ENCODE measurements around the gene B3GNT9. TPM values are rescaled to one million over a fixed set of nuclear protein-coding genes. Genes with fewer than 3 reads are reported as not detected.

Gene B3GNT9
- total and polyA plus RNA-seq, 11 donors, result 6.4 to 17.5 (median 11.9) TPM

- intact Hi-C loops (cut with DNase I), result loop anchor here in 7 of 10 donors (2.0 to 10.0 kb wide), 8 partner anchors 48 to 132 kb away; partner anchors contain the start of genes CBFB (in 3 of the 7), FBXL8 (in 1 of the 7), NOL3 (in 1 of the 7) and TRADD (in 1 of the 7)
- peak; percentile 97 to 98 (median 98) for ATAC-seq
These were observed 41.2 kb downstream of the B3GNT9 start, which contains the start of gene PHAF1 for GRCh38 chr16:67109407-67110135. Gene PHAF1, plus strand, starts transcription at chr16:67109941. Its CDS starts 235 bp downstream, at chr16:67110176.

DNA sequence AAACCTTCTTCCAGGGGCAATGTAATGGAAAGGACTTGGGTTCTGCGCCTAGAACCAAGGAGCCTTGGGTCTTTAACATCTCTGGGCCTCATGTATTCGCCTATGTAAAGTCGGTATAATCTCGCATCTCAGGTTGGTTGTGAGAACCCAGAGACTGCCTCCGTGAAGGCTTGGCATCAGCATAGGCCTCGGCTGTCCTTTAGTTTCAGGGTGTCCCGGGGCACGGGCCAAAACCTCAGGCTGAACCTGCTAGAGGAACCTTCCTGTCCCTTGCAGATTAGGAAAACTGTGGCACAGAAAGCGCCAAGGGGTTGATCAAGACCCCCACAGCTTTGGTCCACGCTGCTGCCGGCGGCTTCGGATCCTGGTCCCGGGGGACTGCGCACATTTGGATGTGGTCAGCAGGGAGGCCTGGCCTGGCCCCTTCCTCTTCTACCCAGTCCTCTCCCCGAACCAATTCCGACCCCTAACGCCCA lies 41.8 kb downstream of the B3GNT9 start:
- no peaks in the 10 kb centered on the region for H3K27me3 ChIP-seq
- H3K9me3 ChIP-seq, result no peaks in the 10 kb centered on the region
- peaks cover 0 to 6% (median 0%) of the 10 kb centered on the region in 9 donors for H3K36me3 ChIP-seq
- peaks cover 0 to 57% (median 32%) of the 10 kb centered on the region in 12 donors for H3K4me1 ChIP-seq
- peak overlapping the region; percentile 33 to 91 (median 85) for H3K27ac ChIP-seq
- TF ChIP-seq POLR2A (IDR thresholded peaks at IDR 0.05), result no peak
- TF ChIP-seq, protein P1, sequence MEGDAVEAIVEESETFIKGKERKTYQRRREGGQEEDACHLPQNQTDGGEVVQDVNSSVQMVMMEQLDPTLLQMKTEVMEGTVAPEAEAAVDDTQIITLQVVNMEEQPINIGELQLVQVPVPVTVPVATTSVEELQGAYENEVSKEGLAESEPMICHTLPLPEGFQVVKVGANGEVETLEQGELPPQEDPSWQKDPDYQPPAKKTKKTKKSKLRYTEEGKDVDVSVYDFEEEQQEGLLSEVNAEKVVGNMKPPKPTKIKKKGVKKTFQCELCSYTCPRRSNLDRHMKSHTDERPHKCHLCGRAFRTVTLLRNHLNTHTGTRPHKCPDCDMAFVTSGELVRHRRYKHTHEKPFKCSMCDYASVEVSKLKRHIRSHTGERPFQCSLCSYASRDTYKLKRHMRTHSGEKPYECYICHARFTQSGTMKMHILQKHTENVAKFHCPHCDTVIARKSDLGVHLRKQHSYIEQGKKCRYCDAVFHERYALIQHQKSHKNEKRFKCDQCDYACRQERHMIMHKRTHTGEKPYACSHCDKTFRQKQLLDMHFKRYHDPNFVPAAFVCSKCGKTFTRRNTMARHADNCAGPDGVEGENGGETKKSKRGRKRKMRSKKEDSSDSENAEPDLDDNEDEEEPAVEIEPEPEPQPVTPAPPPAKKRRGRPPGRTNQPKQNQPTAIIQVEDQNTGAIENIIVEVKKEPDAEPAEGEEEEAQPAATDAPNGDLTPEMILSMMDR (IDR thresholded peaks at IDR 0.05), result no peak
- intact Hi-C loops (cut with DNase I), result loop anchor here in 4 of 10 donors (2.0 to 10.0 kb wide), 6 partner anchors 48 to 132 kb away; partner anchors contain the start of genes CBFB (in 2 of the 4), FBXL8 (in 1 of the 4) and TRADD (in 1 of the 4)
- ATAC-seq (no peak), DNase-seq (peak in 2 of 5 donors; percentile 19 to 23)
- H3K4me3 ChIP-seq, result peak overlapping the region; percentile 70 to 100 (median 94)
- WGBS, 4 donors, result 54 to 70% (median 63%) methylated on average over 17 to 18 of the region's 18 CpGs

More at GRCh38 chr16:67109407-67110135, 41.2 kb downstream of the B3GNT9 start, which contains the start of gene PHAF1:
- Histone ChIP-seq H3K27ac (peak within 1 kb of the TSS; percentile 33 to 91 (median 85)), H3K4me1 (peaks cover 0 to 60% (median 30%) of the 10 kb centered on the region in 12 donors), H3K9me3 (no peaks in the 10 kb centered on the region), H3K4me3 (peak within 1 kb of the TSS; percentile 70 to 100 (median 94)), H3K36me3 (peaks cover 0 to 6% (median 0%) of the 10 kb centered on the region in 9 donors), H3K27me3 (no peaks in the 10 kb centered on the region)
- 1 to 5% (median 3%) methylated on average over 31 to 63 of the region's 63 CpGs for WGBS, 4 donors
- TF ChIP-seq, protein P1 (IDR thresholded peaks at IDR 0.05), result no peak
- peak; percentile 5 to 94 for TF ChIP-seq POLR2A (IDR thresholded peaks at IDR 0.05)
- peak; percentile 93 to 98 (median 94) for DNase-seq

GRCh38 chr16:67108489-67108888 lies 42.3 kb downstream of the B3GNT9 start:
- Histone ChIP-seq H3K9me3 (no peaks in the 10 kb centered on the region), H3K27ac (no peak overlapping the region), H3K27me3 (no peaks in the 10 kb centered on the region), H3K4me3 (no peak overlapping the region), H3K36me3 (peaks cover 0 to 6% (median 0%) of the 10 kb centered on the region in 9 donors), H3K4me1 (peaks cover 0 to 55% (median 32%) of the 10 kb centered on the region in 12 donors)
- WGBS, 4 donors, result 93 to 97% (median 96%) methylated on average over 6 of the region's 6 CpGs
- intact Hi-C loops (cut with DNase I), result loop anchor here in 4 of 10 donors (2.0 to 10.0 kb wide), 6 partner anchors 49 to 131 kb away; partner anchors contain the start of genes CBFB (in 2 of the 4), FBXL8 (in 1 of the 4) and TRADD (in 1 of the 4)
- ATAC-seq (no peak), DNase-seq (no peak)
- TF ChIP-seq, protein P1 (IDR thresholded peaks at IDR 0.05), result no peak
- TF ChIP-seq POLR2A (IDR thresholded peaks at IDR 0.05), result no peak

Measured in heart left ventricle (tissue), 16 donors.